Prostate gland (tissue), 2 donors: ENCODE measurements around the gene COA7. TPM values are rescaled to one million over a fixed set of nuclear protein-coding genes. Genes with fewer than 3 reads are reported as not detected.
"Not testable (repeated sequence)": the region's sequence is repeated elsewhere in the genome, so short reads cannot be mapped to it uniquely, and the experiment has no call there.

ENCODE experiments used
- DNase-seq: peaks from one replicate; pipeline ENCODE4 v3.0.0-alpha.2; 2019; ENCODE audit warnings: low spot score
- H3K27ac ChIP-seq, 2 donors: fragments of 200-600 bp; sonication (generic); 2 replicates each; pipeline ENCODE4 v1.5.1; 2017 to 2019
- H3K27me3 ChIP-seq: fragments of 200-600 bp; sonication (generic); replicated peaks from 2 replicates; pipeline ENCODE4 v1.5.1; 2019; ENCODE audit not compliant: insufficient read depth
- H3K36me3 ChIP-seq, 2 donors: fragments of 200-600 bp; sonication (generic); 1 replicate in 1 of 2; 2 replicates in 1 of 2; pipeline versions ENCODE4 v1.5.1 to v1.8.1; 2017 to 2019
- H3K4me1 ChIP-seq: fragments of 200-600 bp; sonication (generic); replicated peaks from 2 replicates; pipeline ENCODE4 v1.5.1; 2019
- H3K4me3 ChIP-seq, 2 donors: fragments of 200-600 bp; sonication (generic); 2 replicates each; pipeline ENCODE4 v1.5.1; 2017 to 2019
- H3K9me3 ChIP-seq: fragments of 200-600 bp; sonication (generic); 2 replicates; pipeline ENCODE4 v1.5.1; 2017
- POLR2A ChIP-seq: fragments of 450-650 bp; IDR thresholded peaks from one replicate; pipeline ENCODE4 v1.6.1; 2016; ENCODE audit warnings: antibody characterized with exemption, mild to moderate bottlenecking
- POLR2AphosphoS5 ChIP-seq: sonication (generic); formaldehyde crosslinking; IDR thresholded peaks from one replicate; pipeline ENCODE4 v1.6.1; 2017; ENCODE audit warnings: antibody characterized with exemption
- WGBS: methylation state at CpG from one replicate; pipeline ENCODE4 v1.1.5; 2018; 5-methylcytosine and 5-hydroxymethylcytosine counted together
- intact Hi-C: fragments of 100-400 bp; cut with DNase I; formaldehyde crosslinking; loops from one replicate; pipeline ENCODE4 v1.14.2; 2022
- total RNA-seq, 2 donors: library from RNA; depleted of rRNA; stranded (reverse); fragments of >200 nt; gene quantifications; one replicate each; pipeline ENCODE4 v1.1.0, GENCODE V29; 2016
- TF ChIP-seq, protein P1 (sequence below), 4 experiments: fragments of 200-600 bp in 2 of 4; fragments of 450-650 bp in 2 of 4; sonication (generic) in 2 of 4; IDR thresholded peaks; 1 replicate in 3 of 4; 2 replicates in 1 of 4; pipeline ENCODE4 v1.5.1; 2016 to 2019; ENCODE audit warnings: antibody characterized with exemption in 4 of 4, mild to moderate bottlenecking in 2 of 4, moderate library complexity in 2 of 4

Gene COA7
- total RNA-seq, 2 donors from 2014 or later, result 4.4 to 9.1 TPM

DNA sequence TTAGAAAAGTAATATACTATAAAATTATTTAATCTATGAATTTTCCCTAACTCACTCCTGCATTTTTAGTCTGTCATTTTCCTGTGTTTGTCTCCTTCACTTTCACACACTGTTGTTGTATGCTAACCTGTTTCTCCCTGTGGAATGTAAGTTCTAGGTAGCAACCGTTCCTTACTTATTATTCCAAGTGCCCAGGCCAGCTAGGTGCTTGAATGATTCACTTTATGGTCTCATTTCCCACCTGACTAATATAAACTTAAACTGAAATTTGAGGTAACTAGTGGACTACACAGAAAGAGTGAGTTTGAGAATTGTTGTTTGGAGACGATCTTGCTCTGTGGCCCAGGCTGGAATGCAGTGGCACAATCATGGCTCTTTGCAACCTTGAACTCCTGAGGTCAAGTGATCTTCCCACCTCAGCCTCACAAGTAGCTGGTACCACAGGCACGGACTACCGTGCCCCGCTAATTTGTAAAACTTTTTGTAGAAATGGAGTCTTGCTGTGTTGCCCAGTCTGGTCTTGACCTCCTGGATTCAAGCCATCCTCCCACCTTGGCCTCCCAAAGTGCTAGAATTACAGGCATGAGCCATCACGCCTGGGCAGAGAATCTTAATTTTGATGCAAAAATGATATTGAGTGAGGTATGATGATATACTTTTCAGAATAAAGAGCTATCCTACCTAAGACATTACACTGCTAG, 30.0 kb upstream of the COA7 start:
- TF ChIP-seq, protein P1, sequence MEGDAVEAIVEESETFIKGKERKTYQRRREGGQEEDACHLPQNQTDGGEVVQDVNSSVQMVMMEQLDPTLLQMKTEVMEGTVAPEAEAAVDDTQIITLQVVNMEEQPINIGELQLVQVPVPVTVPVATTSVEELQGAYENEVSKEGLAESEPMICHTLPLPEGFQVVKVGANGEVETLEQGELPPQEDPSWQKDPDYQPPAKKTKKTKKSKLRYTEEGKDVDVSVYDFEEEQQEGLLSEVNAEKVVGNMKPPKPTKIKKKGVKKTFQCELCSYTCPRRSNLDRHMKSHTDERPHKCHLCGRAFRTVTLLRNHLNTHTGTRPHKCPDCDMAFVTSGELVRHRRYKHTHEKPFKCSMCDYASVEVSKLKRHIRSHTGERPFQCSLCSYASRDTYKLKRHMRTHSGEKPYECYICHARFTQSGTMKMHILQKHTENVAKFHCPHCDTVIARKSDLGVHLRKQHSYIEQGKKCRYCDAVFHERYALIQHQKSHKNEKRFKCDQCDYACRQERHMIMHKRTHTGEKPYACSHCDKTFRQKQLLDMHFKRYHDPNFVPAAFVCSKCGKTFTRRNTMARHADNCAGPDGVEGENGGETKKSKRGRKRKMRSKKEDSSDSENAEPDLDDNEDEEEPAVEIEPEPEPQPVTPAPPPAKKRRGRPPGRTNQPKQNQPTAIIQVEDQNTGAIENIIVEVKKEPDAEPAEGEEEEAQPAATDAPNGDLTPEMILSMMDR (IDR thresholded peaks at IDR 0.05), result no peak
- TF ChIP-seq POLR2AphosphoS5 (no peak), POLR2A (no peak)
- no peaks in the 10 kb centered on the region for H3K9me3 ChIP-seq
- no peaks in the 10 kb centered on the region for H3K27me3 ChIP-seq
- intact Hi-C loops, result loop anchor here (10.0 kb wide), 1 partner anchor 467 kb away; the partner anchor contains the start of gene CPT2
- H3K27ac ChIP-seq, result no peak overlapping the region
- no peaks in the 10 kb centered on the region for H3K4me1 ChIP-seq
- DNase-seq, result no peak
- no peak overlapping the region for H3K4me3 ChIP-seq
- 77% methylated on average over 6 of the region's 6 CpGs for WGBS
- H3K36me3 ChIP-seq, result no peaks in the 10 kb centered on the region

DNA sequence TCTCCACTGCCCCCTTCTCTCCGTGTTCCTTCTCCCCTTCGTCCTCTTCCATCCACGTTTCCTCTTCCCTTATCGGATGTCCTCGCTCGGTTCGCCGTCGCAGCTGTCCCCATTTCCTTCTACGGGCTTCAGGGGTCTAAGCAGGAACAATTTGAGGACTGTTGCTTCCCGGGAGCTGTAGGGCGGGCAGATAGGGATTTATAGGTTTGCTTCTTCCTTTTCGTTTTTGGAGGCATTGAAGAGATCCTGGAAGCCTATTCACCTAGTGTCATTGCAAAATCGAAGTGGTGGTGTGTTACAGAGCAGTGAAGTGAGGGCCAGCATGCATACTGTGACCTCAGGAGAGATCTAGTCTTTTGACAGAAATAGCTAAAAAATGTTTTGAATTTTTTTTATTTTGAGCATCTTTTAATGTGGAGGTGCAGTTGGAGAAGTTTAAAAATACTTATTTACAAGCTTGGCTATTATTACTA, 29.0 kb upstream of the COA7 start:
- no peaks in the 10 kb centered on the region for H3K27me3 ChIP-seq
- intact Hi-C loops, result loop anchor here (10.0 kb wide), 1 partner anchor 468 kb away; the partner anchor contains the start of gene CPT2
- WGBS, result under 1% methylated on average over 14 of the region's 14 CpGs
- H3K9me3 ChIP-seq, result no peaks in the 10 kb centered on the region
- H3K27ac ChIP-seq, result peak overlapping the region; percentile 80 to 83
- no peak for DNase-seq
- H3K4me3 ChIP-seq, result peak overlapping the region; percentile 78 to 87
- no peaks in the 10 kb centered on the region for H3K36me3 ChIP-seq
- H3K4me1 ChIP-seq, result no peaks in the 10 kb centered on the region
- TF ChIP-seq POLR2A, result peak; percentile 1
- no peak for TF ChIP-seq POLR2AphosphoS5

DNA sequence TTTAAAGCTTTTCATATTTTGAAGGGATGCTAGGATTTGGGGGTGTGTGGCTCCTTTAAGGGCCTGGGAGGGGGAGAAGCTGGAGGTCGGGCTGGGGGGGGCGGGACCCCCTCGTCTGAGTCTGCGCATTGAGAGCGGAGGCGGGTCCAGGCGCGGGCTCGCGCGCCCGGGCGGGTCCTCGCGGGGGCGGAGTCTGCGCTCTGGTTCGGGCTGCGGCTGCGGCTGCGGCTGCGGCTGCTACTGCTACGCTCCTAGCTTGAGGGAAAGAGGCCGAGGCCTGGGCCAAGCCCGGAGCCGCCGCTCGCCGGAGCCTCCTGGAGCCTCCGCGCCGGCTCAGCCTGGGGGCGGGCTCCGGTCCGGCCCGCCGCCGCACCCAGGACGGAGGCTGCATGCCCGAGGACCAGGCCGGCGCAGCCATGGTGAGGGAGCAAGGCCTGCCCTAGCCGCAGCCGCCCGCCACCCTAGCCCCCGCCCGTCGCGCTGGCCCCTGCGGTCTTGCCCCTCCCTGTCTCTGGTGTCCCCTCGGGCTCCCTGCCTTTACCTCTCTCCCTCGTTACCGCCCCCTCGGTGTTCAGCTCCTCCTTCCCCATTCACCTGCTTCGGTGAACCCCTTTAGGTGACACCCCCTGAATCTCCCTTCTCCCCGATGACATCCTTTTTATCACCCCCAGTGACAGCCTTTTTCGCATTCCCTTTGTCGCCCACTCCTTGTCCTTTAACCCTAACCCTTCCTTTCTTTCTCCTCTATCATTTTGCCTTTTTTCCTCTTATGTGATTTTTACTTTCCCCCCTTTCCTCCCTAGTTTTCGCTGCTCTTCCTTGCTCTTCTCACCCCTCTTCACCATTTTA, 28.3 kb upstream of the COA7 start, which contains the start of gene ZYG11B:
ZYG11B (plus strand) TSS at position 189 of the 849 bp plus-strand sequence; CDS start at position 390, 201 bp downstream.
- H3K4me1 ChIP-seq, result no peaks in the 10 kb centered on the region
- no peaks in the 10 kb centered on the region for H3K9me3 ChIP-seq
- DNase-seq, result peak; percentile 86
- peak within 1 kb of the TSS; percentile 78 to 87 for H3K4me3 ChIP-seq
- H3K27ac ChIP-seq, result peak within 1 kb of the TSS; percentile 80 to 83
- no peaks in the 10 kb centered on the region for H3K36me3 ChIP-seq
- WGBS, result under 1% methylated on average over 32 of the region's 59 CpGs
- TF ChIP-seq, protein P1 (IDR thresholded peaks at IDR 0.05), result peak in 2 of 4 experiments; percentile 20 to 31
- peak; percentile 75 for TF ChIP-seq POLR2A
- peak; percentile 5 for TF ChIP-seq POLR2AphosphoS5
- no peaks in the 10 kb centered on the region for H3K27me3 ChIP-seq
- intact Hi-C loops, result loop anchor here (10.0 kb wide), 1 partner anchor 468 kb away; the partner anchor contains the start of gene CPT2

GRCh38 chr1:52725903-52726264, 27.7 kb upstream of the COA7 start:
- no peaks in the 10 kb centered on the region for H3K9me3 ChIP-seq
- WGBS, result 6% methylated on average over 6 of the region's 6 CpGs
- no peaks in the 10 kb centered on the region for H3K36me3 ChIP-seq
- DNase-seq, result no peak
- H3K27ac ChIP-seq, result no peak overlapping the region
- H3K27me3 ChIP-seq, result no peaks in the 10 kb centered on the region
- intact Hi-C loops, result loop anchor here (10.0 kb wide), 1 partner anchor 469 kb away; the partner anchor contains the start of gene CPT2
- H3K4me3 ChIP-seq, result peak overlapping the region; percentile 78 to 87
- TF ChIP-seq POLR2A (no peak), POLR2AphosphoS5 (no peak)
- TF ChIP-seq, protein P1 (IDR thresholded peaks at IDR 0.05), result no peak
- H3K4me1 ChIP-seq, result no peaks in the 10 kb centered on the region

- WGBS, result 88% methylated on average over 4 of the region's 4 CpGs
- Histone ChIP-seq H3K27me3 (no peaks in the 10 kb centered on the region), H3K4me3 (no peak overlapping the region), H3K4me1 (no peaks in the 10 kb centered on the region), H3K27ac (no peak overlapping the region), H3K36me3 (no peaks in the 10 kb centered on the region), H3K9me3 (no peaks in the 10 kb centered on the region)
- TF ChIP-seq POLR2A (no peak), POLR2AphosphoS5 (no peak)
- no peak for DNase-seq
- intact Hi-C loops, result loop anchor here (10.0 kb wide), 1 partner anchor 472 kb away; the partner anchor contains the start of gene CPT2
Observed at GRCh38 chr1:52723260-52723659, 25.1 kb upstream of the COA7 start.

GRCh38 chr1:52715296-52715695, 17.1 kb upstream of the COA7 start:
- 91% methylated on average over 6 of the region's 6 CpGs for WGBS
- H3K36me3 ChIP-seq, intact Hi-C loops, H3K9me3 ChIP-seq, H3K4me1 ChIP-seq, H3K4me3 ChIP-seq, H3K27ac ChIP-seq, H3K27me3 ChIP-seq, DNase-seq: not testable (repeated sequence)
